GM20000 (cell line): ENCODE data around the gene PCGF1.

Experiments used
- DNase-seq: peaks from one replicate; pipeline ENCODE4 v3.0.0; 2012; ENCODE audit warnings: low spot score
- TF ChIP-seq, protein P1 (sequence below): IDR thresholded peaks from 2 replicates; pipeline ENCODE4 v1.5.1; 2012; ENCODE audit warnings: mild to moderate bottlenecking, control low read depth; ENCODE audit errors: extremely low read depth, missing control alignments

The PCGF1 gene

GRCh38 chr2:74512744-74513604 lies 5.5 kb upstream of the PCGF1 start:
- DNase-seq: no peak
- TF ChIP-seq, protein P1, sequence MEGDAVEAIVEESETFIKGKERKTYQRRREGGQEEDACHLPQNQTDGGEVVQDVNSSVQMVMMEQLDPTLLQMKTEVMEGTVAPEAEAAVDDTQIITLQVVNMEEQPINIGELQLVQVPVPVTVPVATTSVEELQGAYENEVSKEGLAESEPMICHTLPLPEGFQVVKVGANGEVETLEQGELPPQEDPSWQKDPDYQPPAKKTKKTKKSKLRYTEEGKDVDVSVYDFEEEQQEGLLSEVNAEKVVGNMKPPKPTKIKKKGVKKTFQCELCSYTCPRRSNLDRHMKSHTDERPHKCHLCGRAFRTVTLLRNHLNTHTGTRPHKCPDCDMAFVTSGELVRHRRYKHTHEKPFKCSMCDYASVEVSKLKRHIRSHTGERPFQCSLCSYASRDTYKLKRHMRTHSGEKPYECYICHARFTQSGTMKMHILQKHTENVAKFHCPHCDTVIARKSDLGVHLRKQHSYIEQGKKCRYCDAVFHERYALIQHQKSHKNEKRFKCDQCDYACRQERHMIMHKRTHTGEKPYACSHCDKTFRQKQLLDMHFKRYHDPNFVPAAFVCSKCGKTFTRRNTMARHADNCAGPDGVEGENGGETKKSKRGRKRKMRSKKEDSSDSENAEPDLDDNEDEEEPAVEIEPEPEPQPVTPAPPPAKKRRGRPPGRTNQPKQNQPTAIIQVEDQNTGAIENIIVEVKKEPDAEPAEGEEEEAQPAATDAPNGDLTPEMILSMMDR: no peak

DNA sequence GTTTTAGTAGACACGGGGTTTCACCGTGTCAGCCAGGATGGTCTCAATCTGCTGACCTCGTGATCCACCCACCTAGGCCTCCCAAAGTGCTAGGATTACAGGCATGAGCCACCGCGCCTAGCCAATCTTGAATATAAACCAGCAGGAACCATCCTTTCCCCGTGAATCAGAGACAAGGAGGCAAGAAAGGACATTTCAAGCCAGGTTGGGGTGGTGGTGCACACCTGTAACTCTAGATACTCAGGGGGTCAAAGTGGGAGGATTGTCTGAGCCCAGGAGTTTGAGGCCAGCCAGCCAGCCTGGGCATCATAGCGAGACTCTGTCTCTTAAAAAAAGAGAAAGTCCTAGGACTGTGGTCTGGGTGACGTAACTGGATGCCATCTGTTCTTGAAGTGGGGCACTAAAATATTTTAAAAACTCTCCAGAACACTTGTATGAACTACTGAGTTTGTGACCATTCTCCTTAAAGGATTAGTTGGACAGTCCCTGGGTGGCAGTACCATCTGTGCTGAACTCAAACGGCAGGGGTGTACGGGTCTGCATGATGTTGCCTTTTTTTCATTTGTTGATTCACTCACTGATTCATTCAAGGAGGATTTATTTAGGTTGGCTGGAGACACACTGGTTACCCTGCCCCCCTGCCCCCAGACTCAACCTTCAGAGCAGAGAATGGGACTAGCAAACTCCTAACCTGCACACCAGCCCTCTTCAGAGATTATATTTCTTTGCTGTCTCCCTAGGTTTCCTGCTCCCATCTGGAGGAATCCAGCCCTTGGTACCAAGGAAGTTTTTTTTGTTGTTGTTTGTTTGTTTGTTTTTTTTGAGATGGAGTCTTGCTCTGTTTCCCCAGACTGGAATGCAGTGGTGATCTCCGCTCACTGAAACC lies 3.9 kb upstream of the PCGF1 start:
- TF ChIP-seq, protein P1: no peak

GRCh38 chr2:74510272-74510671 lies 2.8 kb upstream of the PCGF1 start:
- TF ChIP-seq, protein P1: no peak
- DNase-seq: no peak

More for the DNA sequence above, 3.9 kb upstream of the PCGF1 start:
- DNase-seq: no peak

DNA sequence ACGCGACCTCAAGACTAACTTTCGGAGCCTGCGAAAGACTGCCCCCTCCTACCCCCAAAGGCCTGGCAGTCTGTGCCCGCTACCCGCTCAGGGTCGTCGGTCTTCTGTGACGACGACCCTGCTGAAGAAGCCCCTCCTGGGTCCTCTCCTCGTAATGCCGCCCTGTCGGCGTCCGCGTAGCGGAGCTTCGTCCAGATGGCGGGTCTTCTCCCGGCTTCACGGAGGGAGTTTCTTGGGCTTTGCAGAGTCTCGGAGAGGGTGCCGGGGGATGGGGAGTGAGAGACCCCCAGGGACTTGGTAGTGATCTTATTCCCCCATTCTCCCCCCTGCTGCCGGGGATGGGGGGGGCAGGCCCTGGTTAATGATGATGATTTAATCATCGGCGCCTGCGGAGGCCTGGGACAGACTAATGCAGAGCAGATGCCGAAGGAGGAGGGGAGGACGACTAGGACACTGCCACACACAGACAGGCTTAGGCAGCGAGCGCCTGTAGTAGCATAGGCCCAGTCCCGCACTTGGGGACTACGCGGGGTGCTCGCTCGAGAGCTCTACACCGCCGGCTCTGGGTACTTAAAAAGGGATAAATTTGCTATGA lies 528 bp upstream of the PCGF1 start:
- TF ChIP-seq, protein P1: no peak

GRCh38 chr2:74505448-74506246 lies 1.8 kb downstream of the PCGF1 start:
- TF ChIP-seq, protein P1: no peak
- DNase-seq: no peak

More for the DNA sequence above, 528 bp upstream of the PCGF1 start:
- peak; percentile 49 for DNase-seq

- TF ChIP-seq, protein P1: no peak
- no peak for DNase-seq
Observed at GRCh38 chr2:74504591-74504990, 2.9 kb downstream of the PCGF1 start.
